ENCODE results near the gene OR8D1.
"Not testable (repeated sequence)": the region's sequence is repeated elsewhere in the genome, so short reads cannot be mapped to it uniquely, and the experiment has no call there.

Gene OR8D1

DNA sequence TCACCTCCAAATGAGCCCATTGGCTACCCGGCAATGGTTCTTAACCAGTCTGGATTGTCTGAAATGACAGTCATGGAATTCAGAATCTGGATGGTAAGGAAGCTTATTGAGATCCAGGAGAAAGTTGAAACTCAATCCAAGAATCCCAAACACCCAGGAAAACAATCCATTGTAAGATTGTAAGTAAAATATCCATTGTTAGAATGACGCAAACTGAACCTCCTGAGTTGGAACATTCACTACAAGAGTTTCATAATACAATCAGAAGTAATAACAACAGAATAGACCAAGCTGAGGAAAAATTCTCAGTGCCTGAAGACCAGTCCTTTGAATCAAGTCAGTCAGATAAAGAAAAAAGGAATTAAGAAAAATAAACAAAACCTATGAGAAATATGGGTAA lies 35.5 kb downstream of the OR8D1 start:
- DNase-seq: no peak

DNA sequence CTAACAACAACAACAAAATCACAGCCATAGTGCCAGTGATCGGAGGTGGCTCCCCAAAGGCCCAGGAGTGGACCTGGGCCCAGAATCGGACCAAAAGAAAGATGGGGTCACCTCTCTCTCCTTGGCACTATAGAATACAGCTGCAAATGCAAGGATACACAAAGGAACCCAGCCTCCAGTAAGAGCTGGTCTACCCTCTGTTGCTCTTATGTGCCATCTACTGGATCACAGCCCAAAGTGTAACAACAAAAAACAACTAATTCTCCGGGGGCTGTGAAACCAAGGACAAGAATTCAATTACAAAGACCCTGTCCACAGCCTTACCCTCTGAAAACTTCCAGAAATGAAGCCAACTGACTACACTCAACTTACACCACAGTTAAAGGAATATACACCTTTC lies 35.9 kb downstream of the OR8D1 start:
- no peak for DNase-seq

GRCh38 chr11:124277207-124277606 lies 36.5 kb downstream of the OR8D1 start:
- DNase-seq: no peak

DNA sequence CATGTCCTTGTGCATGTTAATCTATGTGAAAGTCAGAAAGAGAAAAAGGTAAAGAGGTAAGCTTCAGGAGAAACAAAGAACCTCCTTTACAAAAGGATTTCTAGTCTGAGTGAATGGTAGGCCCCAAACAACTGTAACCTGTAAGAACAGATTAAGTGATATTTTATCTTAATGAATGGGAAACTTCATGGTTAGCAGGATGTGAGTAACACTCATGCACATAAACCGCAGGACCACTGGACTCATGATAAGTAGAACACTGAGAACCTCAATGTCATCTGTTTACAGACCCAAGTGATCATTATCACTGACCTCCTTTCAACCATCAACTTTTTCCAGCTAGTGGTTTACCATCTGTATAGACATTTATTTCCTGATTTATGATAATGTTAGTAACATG lies 37.7 kb downstream of the OR8D1 start:
- DNase-seq: no peak

DNA sequence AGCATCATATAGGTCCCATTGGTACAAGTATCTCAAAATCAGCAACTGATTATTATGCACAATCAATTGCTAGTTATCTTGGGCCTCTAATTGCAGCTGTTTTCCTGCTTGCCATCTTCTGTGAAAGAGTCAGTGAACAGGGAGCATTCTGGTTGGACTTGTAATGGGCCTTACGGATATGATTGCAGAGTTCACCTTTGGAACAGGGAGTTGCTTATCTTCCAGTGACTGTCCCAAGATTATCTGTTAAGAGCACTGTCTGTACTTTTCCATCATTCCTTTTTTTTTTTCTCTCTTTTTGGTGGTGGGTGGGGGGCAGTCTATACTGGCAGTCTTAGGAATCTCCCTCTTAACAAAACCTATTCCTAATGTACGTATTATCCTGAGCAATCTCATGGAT lies 39.7 kb downstream of the OR8D1 start:
- no peak for DNase-seq

GRCh38 chr11:124270886-124271285 lies 42.9 kb downstream of the OR8D1 start:
- not testable (repeated sequence) for DNase-seq

- not testable (repeated sequence) for DNase-seq
These were observed 48.7 kb downstream of the OR8D1 start for GRCh38 chr11:124265041-124265440.

GRCh38 chr11:124256076-124256475 lies 57.7 kb downstream of the OR8D1 start, which contains the start of gene OR8G5:
TSS of gene OR8G5 (plus strand) at chr11:124256376. CDS start at chr11:124264932, 8,556 bp downstream.
- DNase-seq: no peak
